Measurements from ENCODE around the gene CMSS1. TPM values are rescaled to one million over a fixed set of nuclear protein-coding genes. Genes with fewer than 3 reads are reported as not detected.

The CMSS1 gene
- total RNA-seq, 1 experiment from 2014 or later = 98.6 TPM

DNA sequence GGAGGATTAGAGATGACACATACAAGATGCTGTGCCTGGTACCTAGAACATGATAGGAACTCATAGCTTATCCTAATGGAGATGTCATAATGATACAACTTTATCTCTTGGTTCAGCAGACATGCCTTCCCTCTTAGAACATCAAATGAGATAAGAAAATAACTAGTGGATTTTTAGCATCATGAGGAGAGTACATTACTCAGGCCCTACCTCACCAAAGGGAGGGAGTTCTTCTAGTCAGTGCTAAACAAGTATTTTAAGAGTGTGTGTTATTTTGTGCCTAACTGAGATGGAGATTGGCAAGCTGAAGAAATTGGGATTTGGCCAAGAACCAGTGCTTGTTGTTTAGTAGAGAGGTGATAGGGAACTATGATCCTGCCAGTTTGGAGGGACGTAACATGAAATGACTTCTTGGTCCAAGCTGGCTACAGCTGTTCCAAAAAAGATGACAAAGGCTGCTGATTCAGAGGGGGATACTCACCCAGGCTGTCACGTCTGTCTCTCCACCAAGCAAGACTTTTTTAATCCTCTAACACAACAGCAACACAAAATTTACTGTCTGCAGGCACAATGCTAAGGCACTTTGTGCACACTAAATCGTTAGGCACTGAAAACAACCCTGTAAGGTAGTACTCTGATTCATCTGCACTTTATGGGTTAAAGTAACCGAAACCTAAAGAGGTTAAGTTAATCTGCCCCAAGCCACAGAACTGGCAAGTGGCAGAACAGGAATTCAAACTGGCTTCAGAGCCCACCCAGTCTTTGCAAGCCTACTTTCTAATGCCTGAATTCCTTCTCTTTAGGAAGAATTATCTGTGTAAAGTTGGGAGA lies 126.5 kb downstream of the CMSS1 start:
- no peak for DNase-seq (ENCODE audit: low spot score)
- no peaks in the 10 kb centered on the region for H3K36me3 ChIP-seq (ENCODE audit: insufficient read depth, low read length, poor library complexity, severe bottlenecking)
- H3K27ac ChIP-seq (ENCODE audit: low read depth, low read length, poor library complexity, severe bottlenecking) = no peak overlapping the region
- intact Hi-C loops (cut with micrococcal nuclease; ENCODE audit: unreplicated experiment) = no loop called here
- ChIA-PET POLR2A (ENCODE audit: low non-redundant PET) (no interaction called here), CTCF (no interaction called here)
- no peaks in the 10 kb centered on the region for H3K27me3 ChIP-seq (replicated peaks; ENCODE audit: insufficient read depth, low read depth, low read length, poor library complexity)
- TF ChIP-seq, protein P1, sequence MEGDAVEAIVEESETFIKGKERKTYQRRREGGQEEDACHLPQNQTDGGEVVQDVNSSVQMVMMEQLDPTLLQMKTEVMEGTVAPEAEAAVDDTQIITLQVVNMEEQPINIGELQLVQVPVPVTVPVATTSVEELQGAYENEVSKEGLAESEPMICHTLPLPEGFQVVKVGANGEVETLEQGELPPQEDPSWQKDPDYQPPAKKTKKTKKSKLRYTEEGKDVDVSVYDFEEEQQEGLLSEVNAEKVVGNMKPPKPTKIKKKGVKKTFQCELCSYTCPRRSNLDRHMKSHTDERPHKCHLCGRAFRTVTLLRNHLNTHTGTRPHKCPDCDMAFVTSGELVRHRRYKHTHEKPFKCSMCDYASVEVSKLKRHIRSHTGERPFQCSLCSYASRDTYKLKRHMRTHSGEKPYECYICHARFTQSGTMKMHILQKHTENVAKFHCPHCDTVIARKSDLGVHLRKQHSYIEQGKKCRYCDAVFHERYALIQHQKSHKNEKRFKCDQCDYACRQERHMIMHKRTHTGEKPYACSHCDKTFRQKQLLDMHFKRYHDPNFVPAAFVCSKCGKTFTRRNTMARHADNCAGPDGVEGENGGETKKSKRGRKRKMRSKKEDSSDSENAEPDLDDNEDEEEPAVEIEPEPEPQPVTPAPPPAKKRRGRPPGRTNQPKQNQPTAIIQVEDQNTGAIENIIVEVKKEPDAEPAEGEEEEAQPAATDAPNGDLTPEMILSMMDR (conservative IDR thresholded peaks at IDR 0.05; ENCODE audit: low read depth, low read length) = no peak
- no peak for TF ChIP-seq EZH2 (IDR thresholded peaks at IDR 0.05; ENCODE audit: borderline replicate concordance, low read depth, low read length, poor library complexity, severe bottlenecking)
- peaks cover 9% of the 10 kb centered on the region for H3K4me1 ChIP-seq (ENCODE audit: insufficient read depth, low read length, poor library complexity, severe bottlenecking)
- no peaks in the 10 kb centered on the region for H3K9me3 ChIP-seq (ENCODE audit: low read depth, low read length, poor library complexity, severe bottlenecking)
- BruUV-seq (replicated peaks) = no TSS peak
- H3K4me3 ChIP-seq (ENCODE audit: low read depth, low read length, poor library complexity, severe bottlenecking) = no peak overlapping the region

DNA sequence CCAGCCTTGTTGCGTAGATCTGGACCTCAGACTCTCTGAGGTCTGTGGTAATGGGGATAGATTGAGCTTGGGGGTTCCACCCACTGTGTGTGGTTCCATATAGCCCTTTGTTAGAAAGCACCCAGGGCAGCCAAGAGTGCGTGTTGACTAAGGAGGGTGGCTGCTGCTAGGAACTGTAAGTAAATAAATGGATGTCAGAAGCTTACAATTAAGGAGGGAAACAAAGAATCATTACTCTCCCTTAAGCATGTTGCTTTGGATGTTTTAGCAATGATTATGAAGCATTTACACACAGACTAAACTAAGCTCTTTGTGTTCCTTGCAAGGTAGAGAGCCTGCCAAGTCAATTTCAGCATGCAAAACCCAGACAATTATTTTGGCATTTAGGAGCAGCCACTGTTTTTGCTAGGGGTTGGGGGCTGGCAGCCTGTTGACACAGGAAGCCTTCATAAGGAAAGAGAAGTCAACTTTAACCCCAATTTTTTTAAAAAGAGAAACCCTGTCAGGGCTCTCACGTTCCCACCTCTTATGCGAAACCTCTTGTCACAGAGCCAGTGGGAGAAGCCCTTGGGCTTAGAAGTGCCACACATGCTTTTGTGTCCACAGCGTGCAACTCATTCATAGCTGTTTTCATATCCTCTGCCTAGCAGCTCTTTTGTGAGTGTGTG lies 127.8 kb downstream of the CMSS1 start:
- DNase-seq (ENCODE audit: low spot score) = no peak
- H3K27me3 ChIP-seq (replicated peaks; ENCODE audit: insufficient read depth, low read depth, low read length, poor library complexity) = no peaks in the 10 kb centered on the region
- TF ChIP-seq, protein P1 (conservative IDR thresholded peaks at IDR 0.05; ENCODE audit: low read depth, low read length) = no peak
- no peak for TF ChIP-seq EZH2 (IDR thresholded peaks at IDR 0.05; ENCODE audit: borderline replicate concordance, low read depth, low read length, poor library complexity, severe bottlenecking)
- no TSS peak for BruUV-seq (replicated peaks)
- H3K4me1 ChIP-seq (ENCODE audit: insufficient read depth, low read length, poor library complexity, severe bottlenecking) = peaks cover 9% of the 10 kb centered on the region
- H3K9me3 ChIP-seq (ENCODE audit: low read depth, low read length, poor library complexity, severe bottlenecking) = no peaks in the 10 kb centered on the region
- no peak overlapping the region for H3K4me3 ChIP-seq (ENCODE audit: low read depth, low read length, poor library complexity, severe bottlenecking)
- no peaks in the 10 kb centered on the region for H3K36me3 ChIP-seq (ENCODE audit: insufficient read depth, low read length, poor library complexity, severe bottlenecking)
- POLR2A ChIA-PET (ENCODE audit: low non-redundant PET) = interaction anchor here (0.5 kb wide), 1 partner anchor 99 kb away, joined by 3 read pairs; no protein-coding TSS in a partner anchor
- H3K27ac ChIP-seq (ENCODE audit: low read depth, low read length, poor library complexity, severe bottlenecking) = no peak overlapping the region
- CTCF ChIA-PET = no interaction called here
- intact Hi-C loops (cut with micrococcal nuclease; ENCODE audit: unreplicated experiment) = no loop called here

DNA sequence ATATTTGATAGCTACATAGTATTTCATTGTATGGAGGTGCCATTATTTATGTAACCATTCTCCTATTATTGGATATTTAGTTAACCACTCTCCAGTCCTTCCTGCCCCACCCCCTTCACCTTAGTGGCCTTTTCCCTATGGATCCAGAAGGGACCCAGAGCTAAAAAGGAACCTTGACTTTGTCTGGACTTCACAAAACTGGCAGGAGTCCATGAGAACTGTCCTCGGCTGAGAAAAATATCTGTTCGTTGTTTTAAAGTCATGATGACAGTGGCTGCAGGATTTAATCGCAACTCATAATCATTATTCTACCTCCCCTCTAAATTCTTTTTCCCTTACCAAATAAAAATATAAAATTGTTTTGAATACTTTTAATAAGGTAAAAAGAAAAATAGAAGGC lies 129.7 kb downstream of the CMSS1 start:
- intact Hi-C loops (cut with micrococcal nuclease; ENCODE audit: unreplicated experiment) = no loop called here
- TF ChIP-seq, protein P1 (conservative IDR thresholded peaks at IDR 0.05; ENCODE audit: low read depth, low read length) = no peak
- Histone ChIP-seq H3K27ac (ENCODE audit: low read depth, low read length, poor library complexity, severe bottlenecking) (no peak overlapping the region), H3K36me3 (ENCODE audit: insufficient read depth, low read length, poor library complexity, severe bottlenecking) (no peaks in the 10 kb centered on the region), H3K4me3 (ENCODE audit: low read depth, low read length, poor library complexity, severe bottlenecking) (no peak overlapping the region), H3K9me3 (ENCODE audit: low read depth, low read length, poor library complexity, severe bottlenecking) (no peaks in the 10 kb centered on the region), H3K27me3 (replicated peaks; ENCODE audit: insufficient read depth, low read depth, low read length, poor library complexity) (no peaks in the 10 kb centered on the region), H3K4me1 (ENCODE audit: insufficient read depth, low read length, poor library complexity, severe bottlenecking) (peaks cover 12% of the 10 kb centered on the region)
- CTCF ChIA-PET = no interaction called here
- no TSS peak for BruUV-seq (replicated peaks)
- POLR2A ChIA-PET (ENCODE audit: low non-redundant PET) = no interaction called here
- DNase-seq (ENCODE audit: low spot score) = no peak

All from A673 (cell line).